ENCODE results near the gene MSH3.

Gene MSH3

DNA sequence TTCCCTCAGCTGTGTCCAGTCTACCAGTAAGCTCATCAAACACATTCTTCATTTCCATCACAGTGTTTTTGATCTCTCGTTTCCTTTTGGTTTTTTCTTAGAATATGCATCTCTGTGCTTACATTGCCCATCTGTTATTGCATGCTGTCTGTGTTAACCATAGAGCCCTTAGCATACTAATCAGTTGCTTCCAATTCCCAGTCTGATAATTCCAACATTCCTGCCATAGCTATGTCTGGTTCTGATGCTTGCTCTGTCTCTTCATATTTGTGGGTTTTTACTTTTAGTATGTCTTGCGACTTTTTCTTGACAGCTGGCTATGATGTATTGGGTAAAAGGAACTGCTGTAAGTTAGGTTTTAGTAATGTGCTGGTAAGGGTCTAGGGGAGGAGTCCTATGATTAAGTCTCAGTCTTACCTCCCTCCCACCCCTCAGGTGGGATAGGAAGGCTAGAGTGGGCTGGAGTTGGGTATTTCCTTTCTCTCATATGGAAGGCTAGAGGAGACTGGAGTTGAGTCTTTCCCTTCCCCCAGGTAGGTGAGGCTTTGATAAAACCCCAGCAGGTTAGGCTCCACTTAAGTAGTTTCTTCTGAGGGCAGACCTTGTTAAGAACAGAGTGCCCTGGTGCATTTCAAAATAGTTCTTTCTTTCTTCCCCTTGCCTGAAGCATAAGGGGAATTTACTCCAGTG is 206.6 kb downstream of the MSH3 start:
- TF ChIP-seq EZH2phosphoT487 (IDR thresholded peaks at IDR 0.05; ENCODE audit: low read depth), result no peak
- TF ChIP-seq, protein P1, sequence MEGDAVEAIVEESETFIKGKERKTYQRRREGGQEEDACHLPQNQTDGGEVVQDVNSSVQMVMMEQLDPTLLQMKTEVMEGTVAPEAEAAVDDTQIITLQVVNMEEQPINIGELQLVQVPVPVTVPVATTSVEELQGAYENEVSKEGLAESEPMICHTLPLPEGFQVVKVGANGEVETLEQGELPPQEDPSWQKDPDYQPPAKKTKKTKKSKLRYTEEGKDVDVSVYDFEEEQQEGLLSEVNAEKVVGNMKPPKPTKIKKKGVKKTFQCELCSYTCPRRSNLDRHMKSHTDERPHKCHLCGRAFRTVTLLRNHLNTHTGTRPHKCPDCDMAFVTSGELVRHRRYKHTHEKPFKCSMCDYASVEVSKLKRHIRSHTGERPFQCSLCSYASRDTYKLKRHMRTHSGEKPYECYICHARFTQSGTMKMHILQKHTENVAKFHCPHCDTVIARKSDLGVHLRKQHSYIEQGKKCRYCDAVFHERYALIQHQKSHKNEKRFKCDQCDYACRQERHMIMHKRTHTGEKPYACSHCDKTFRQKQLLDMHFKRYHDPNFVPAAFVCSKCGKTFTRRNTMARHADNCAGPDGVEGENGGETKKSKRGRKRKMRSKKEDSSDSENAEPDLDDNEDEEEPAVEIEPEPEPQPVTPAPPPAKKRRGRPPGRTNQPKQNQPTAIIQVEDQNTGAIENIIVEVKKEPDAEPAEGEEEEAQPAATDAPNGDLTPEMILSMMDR (IDR thresholded peaks at IDR 0.05; ENCODE audit: low read depth, low read length), result no peak
- Histone ChIP-seq H3K9ac (ENCODE audit: low read length) (no peak overlapping the region), H3K79me2 (ENCODE audit: low read length) (no peaks in the 10 kb centered on the region), H3K4me2 (ENCODE audit: low read length) (peak overlapping the region; percentile 20; the same call in 1 of the 2 replicates), H2AFZ (ENCODE audit: low read depth, low read length) (no peak overlapping the region), H4K20me1 (ENCODE audit: insufficient read depth, low read length) (no peaks in the 10 kb centered on the region), H3K4me1 (ENCODE audit: low read length) (peaks cover 39% of the 10 kb centered on the region), H3K9me3 (ENCODE audit: insufficient read depth, low read length) (peaks cover 3% of the 10 kb centered on the region; the same call in 1 of the 2 replicates), H3K36me3 (replicated peaks; ENCODE audit: low read depth, low read length) (peaks cover 11% of the 10 kb centered on the region), H3K27ac (ENCODE audit: low read length) (no peak overlapping the region), H3K27me3 (ENCODE audit: low read depth, low read length) (no peaks in the 10 kb centered on the region), H3K4me3 (ENCODE audit: low read length) (no peak overlapping the region)

DNA sequence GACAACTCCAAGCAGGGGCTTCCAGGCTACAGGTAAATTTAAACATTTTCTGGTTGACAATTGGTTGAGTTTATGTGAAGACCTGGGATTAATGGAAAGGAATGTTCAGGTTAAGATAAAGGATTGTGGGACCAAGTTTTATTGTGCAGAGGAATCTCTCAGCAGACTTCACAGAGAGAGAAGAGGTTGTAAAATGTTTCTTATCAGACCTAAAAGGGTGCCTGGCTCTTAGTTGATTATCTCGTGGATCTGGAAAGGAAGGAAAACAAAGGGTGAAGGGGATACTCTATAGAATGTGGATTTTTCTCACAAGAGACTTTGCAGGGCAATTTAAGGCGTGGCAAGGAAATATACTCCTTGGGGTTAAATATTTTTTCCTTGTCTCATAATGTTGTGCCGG is 209.3 kb downstream of the MSH3 start:
- H3K79me2 ChIP-seq (ENCODE audit: low read length), result no peaks in the 10 kb centered on the region
- no peak overlapping the region for H3K27ac ChIP-seq (ENCODE audit: low read length)
- H3K36me3 ChIP-seq (replicated peaks; ENCODE audit: low read depth, low read length), result peaks cover 10% of the 10 kb centered on the region
- no peak overlapping the region for H3K9ac ChIP-seq (ENCODE audit: low read length)
- no peaks in the 10 kb centered on the region for H3K9me3 ChIP-seq (ENCODE audit: insufficient read depth, low read length)
- no peaks in the 10 kb centered on the region for H3K27me3 ChIP-seq (ENCODE audit: low read depth, low read length)
- H3K4me1 ChIP-seq (ENCODE audit: low read length), result peaks cover 56% of the 10 kb centered on the region
- H3K4me3 ChIP-seq (ENCODE audit: low read length), result no peak overlapping the region
- no peaks in the 10 kb centered on the region for H4K20me1 ChIP-seq (ENCODE audit: insufficient read depth, low read length)
- TF ChIP-seq EZH2phosphoT487 (IDR thresholded peaks at IDR 0.05; ENCODE audit: low read depth), result no peak
- TF ChIP-seq, protein P1 (IDR thresholded peaks at IDR 0.05; ENCODE audit: low read depth, low read length), result no peak
- H2AFZ ChIP-seq (ENCODE audit: low read depth, low read length), result no peak overlapping the region
- no peak overlapping the region for H3K4me2 ChIP-seq (ENCODE audit: low read length)

DNA sequence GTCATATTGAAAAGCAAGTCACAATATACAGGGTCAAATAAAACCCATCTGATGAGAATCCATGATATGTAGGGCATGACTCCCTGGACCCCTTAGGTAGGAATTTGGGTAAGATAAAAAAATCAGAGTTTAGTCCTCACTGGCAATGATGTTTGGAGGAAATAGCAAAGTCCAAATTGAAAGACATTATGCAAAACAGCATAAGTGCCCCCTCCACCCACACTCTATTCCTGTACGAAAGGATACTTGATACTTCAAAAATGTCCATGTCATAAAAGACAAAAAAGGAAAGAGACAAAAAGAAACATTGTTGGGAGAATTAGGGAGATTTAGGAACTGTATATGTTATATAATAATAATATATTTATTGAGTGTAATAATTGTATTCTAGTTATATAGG is 209.7 kb downstream of the MSH3 start:
- Histone ChIP-seq H3K4me3 (ENCODE audit: low read length) (no peak overlapping the region), H3K79me2 (ENCODE audit: low read length) (no peaks in the 10 kb centered on the region), H3K9me3 (ENCODE audit: insufficient read depth, low read length) (no peaks in the 10 kb centered on the region), H3K36me3 (replicated peaks; ENCODE audit: low read depth, low read length) (peaks cover 10% of the 10 kb centered on the region), H3K4me1 (ENCODE audit: low read length) (peaks cover 56% of the 10 kb centered on the region), H3K27me3 (ENCODE audit: low read depth, low read length) (no peaks in the 10 kb centered on the region), H3K4me2 (ENCODE audit: low read length) (no peak overlapping the region), H2AFZ (ENCODE audit: low read depth, low read length) (no peak overlapping the region), H3K9ac (ENCODE audit: low read length) (no peak overlapping the region), H3K27ac (ENCODE audit: low read length) (no peak overlapping the region), H4K20me1 (ENCODE audit: insufficient read depth, low read length) (no peaks in the 10 kb centered on the region)
- TF ChIP-seq, protein P1 (IDR thresholded peaks at IDR 0.05; ENCODE audit: low read depth, low read length), result no peak
- no peak for TF ChIP-seq EZH2phosphoT487 (IDR thresholded peaks at IDR 0.05; ENCODE audit: low read depth)

DNA sequence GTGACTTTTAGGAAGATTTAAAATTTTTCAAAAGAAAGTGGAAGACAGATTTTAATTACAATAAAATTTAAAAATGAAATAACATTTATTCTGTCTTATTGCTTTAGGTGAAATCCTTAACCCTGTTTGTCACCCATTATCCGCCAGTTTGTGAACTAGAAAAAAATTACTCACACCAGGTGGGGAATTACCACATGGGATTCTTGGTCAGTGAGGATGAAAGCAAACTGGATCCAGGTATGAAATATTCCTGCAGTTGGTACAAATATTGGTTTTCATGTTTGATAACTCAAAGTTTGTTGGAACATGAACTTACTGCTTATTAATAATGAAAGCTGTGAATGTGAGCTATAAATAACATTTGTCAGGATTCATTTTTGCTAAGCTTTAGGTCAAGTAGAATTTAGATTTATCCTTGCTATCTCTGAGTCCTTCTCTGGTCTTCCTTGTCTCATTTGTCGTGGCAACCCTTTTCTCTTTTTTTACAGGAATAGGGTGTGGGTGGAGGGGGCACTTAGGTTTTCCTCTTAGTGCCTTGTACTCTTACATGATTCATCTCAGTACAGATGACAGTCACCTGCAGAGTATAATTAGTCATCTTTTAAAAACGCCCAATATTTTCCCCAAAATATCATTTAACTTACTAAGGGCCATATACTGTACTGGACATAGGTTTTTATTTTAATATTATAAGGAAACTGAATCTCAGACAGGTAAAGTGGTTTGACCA is 210.4 kb downstream of the MSH3 start:
- peak overlapping the region; percentile 84 for H3K4me2 ChIP-seq (ENCODE audit: low read length)
- no peaks in the 10 kb centered on the region for H3K27me3 ChIP-seq (ENCODE audit: low read depth, low read length)
- H3K4me1 ChIP-seq (ENCODE audit: low read length), result peaks cover 56% of the 10 kb centered on the region
- H3K4me3 ChIP-seq (ENCODE audit: low read length), result peak overlapping the region; percentile 52
- peaks cover 10% of the 10 kb centered on the region for H3K36me3 ChIP-seq (replicated peaks; ENCODE audit: low read depth, low read length)
- H3K9ac ChIP-seq (ENCODE audit: low read length), result peak overlapping the region; percentile 35; the same call in 1 of the 2 replicates
- H3K27ac ChIP-seq (ENCODE audit: low read length), result peak overlapping the region; percentile 79
- H3K79me2 ChIP-seq (ENCODE audit: low read length), result no peaks in the 10 kb centered on the region
- H3K9me3 ChIP-seq (ENCODE audit: insufficient read depth, low read length), result no peaks in the 10 kb centered on the region
- H2AFZ ChIP-seq (ENCODE audit: low read depth, low read length), result no peak overlapping the region
- TF ChIP-seq, protein P1 (IDR thresholded peaks at IDR 0.05; ENCODE audit: low read depth, low read length), result no peak
- TF ChIP-seq EZH2phosphoT487 (IDR thresholded peaks at IDR 0.05; ENCODE audit: low read depth), result no peak
- no peaks in the 10 kb centered on the region for H4K20me1 ChIP-seq (ENCODE audit: insufficient read depth, low read length)

All from OCI-LY3 (cell line).